ENCODE results near the gene KSR2.

KSR2 gene

GRCh38 chr12:117587631-117588287, 381.0 kb downstream of the KSR2 start:
- Mint-ChIP-seq H3K27ac (no peak overlapping the region), H3K4me3 (no peak overlapping the region), H3K27me3 (ENCODE audit: low read depth, poor library complexity) (peaks cover 50% of the 10 kb centered on the region), H3K4me1 (peaks cover 41% of the 10 kb centered on the region), H3K9me3 (peaks cover 20% of the 10 kb centered on the region), H3K36me3 (ENCODE audit: low read depth) (no peaks in the 10 kb centered on the region)
- TF ChIP-seq, protein P1, sequence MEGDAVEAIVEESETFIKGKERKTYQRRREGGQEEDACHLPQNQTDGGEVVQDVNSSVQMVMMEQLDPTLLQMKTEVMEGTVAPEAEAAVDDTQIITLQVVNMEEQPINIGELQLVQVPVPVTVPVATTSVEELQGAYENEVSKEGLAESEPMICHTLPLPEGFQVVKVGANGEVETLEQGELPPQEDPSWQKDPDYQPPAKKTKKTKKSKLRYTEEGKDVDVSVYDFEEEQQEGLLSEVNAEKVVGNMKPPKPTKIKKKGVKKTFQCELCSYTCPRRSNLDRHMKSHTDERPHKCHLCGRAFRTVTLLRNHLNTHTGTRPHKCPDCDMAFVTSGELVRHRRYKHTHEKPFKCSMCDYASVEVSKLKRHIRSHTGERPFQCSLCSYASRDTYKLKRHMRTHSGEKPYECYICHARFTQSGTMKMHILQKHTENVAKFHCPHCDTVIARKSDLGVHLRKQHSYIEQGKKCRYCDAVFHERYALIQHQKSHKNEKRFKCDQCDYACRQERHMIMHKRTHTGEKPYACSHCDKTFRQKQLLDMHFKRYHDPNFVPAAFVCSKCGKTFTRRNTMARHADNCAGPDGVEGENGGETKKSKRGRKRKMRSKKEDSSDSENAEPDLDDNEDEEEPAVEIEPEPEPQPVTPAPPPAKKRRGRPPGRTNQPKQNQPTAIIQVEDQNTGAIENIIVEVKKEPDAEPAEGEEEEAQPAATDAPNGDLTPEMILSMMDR (IDR thresholded peaks at IDR 0.05): peak; percentile 93
- DNase-seq: peak; percentile 78

GRCh38 chr12:117583677-117584225, 385.0 kb downstream of the KSR2 start:
- no peak for DNase-seq
- H3K9me3 Mint-ChIP-seq: no peaks in the 10 kb centered on the region
- H3K27ac Mint-ChIP-seq: no peak overlapping the region
- H3K27me3 Mint-ChIP-seq (ENCODE audit: low read depth, poor library complexity): peaks cover 56% of the 10 kb centered on the region
- TF ChIP-seq, protein P1 (IDR thresholded peaks at IDR 0.05): no peak
- no peaks in the 10 kb centered on the region for H3K36me3 Mint-ChIP-seq (ENCODE audit: low read depth)
- peaks cover 44% of the 10 kb centered on the region for H3K4me1 Mint-ChIP-seq
- no peak overlapping the region for H3K4me3 Mint-ChIP-seq

DNA sequence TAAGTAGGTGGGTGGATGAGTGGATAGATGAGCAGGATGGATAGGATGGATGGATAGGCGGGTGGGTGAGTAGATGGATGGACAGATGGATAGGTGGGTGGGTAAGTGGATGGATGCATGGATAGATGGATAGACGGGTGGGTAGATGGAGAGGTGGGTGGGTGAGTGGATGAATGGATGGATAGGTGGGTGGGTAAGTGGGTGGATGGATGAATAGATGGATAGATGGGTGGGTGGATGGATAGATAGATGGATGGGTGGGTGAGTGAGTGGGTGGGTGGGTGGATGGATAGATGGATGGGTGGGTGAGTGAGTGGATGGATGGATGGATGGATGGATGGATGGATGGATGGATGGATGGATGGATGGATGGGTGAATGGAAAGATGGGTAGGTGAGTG, 385.7 kb downstream of the KSR2 start:
- H3K4me1 Mint-ChIP-seq: peaks cover 43% of the 10 kb centered on the region
- no peak overlapping the region for H3K4me3 Mint-ChIP-seq
- TF ChIP-seq, protein P1 (IDR thresholded peaks at IDR 0.05): no peak
- H3K27ac Mint-ChIP-seq: no peak overlapping the region
- no peaks in the 10 kb centered on the region for H3K36me3 Mint-ChIP-seq (ENCODE audit: low read depth)
- no peak for DNase-seq
- no peaks in the 10 kb centered on the region for H3K9me3 Mint-ChIP-seq
- peaks cover 56% of the 10 kb centered on the region for H3K27me3 Mint-ChIP-seq (ENCODE audit: low read depth, poor library complexity)

- DNase-seq: no peak
- H3K9me3 Mint-ChIP-seq: no peaks in the 10 kb centered on the region
- peaks cover 38% of the 10 kb centered on the region for H3K4me1 Mint-ChIP-seq
- no peaks in the 10 kb centered on the region for H3K36me3 Mint-ChIP-seq (ENCODE audit: low read depth)
- H3K27ac Mint-ChIP-seq: no peak overlapping the region
- TF ChIP-seq, protein P1 (IDR thresholded peaks at IDR 0.05): no peak
- H3K4me3 Mint-ChIP-seq: no peak overlapping the region
- H3K27me3 Mint-ChIP-seq (ENCODE audit: low read depth, poor library complexity): peaks cover 61% of the 10 kb centered on the region
Observed at GRCh38 chr12:117582135-117582784, 386.5 kb downstream of the KSR2 start.

DNA sequence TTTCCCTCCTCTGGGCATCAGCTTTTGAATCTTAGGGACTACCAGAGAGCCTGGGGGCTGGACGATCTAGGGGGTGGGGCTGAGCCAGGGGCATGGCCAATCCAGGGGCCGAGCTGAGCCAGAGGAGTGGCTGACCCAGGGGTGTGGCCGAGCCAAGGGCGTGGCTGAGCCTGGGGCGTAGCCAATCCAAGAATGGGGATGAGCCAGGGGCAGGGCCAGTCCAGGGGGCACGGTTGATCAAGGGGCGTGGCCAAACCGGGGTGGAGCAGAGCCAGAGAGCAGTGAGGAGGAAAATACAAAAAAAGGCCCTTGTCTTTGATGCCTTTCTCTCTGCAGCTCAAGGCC, 388.1 kb downstream of the KSR2 start:
- TF ChIP-seq, protein P1 (IDR thresholded peaks at IDR 0.05): no peak
- peaks cover 54% of the 10 kb centered on the region for H3K27me3 Mint-ChIP-seq (ENCODE audit: low read depth, poor library complexity)
- no peaks in the 10 kb centered on the region for H3K9me3 Mint-ChIP-seq
- H3K36me3 Mint-ChIP-seq (ENCODE audit: low read depth): no peaks in the 10 kb centered on the region
- peaks cover 34% of the 10 kb centered on the region for H3K4me1 Mint-ChIP-seq
- H3K27ac Mint-ChIP-seq: no peak overlapping the region
- H3K4me3 Mint-ChIP-seq: no peak overlapping the region
- DNase-seq: peak; percentile 81
